GM21515 (cell line): ENCODE data around the gene TMEM82.

Experiments used
- ATAC-seq: cut with Tn5 transposase; IDR thresholded peaks from one replicate; pipeline ENCODE4 v1.9.1; 2021; ENCODE audit not compliant: unreplicated experiment

Gene TMEM82

GRCh38 chr1:15777909-15778707 is 35.8 kb downstream of the TMEM82 start:
- ATAC-seq, result no peak

- no peak for ATAC-seq
These were observed 43.4 kb downstream of the TMEM82 start for GRCh38 chr1:15785683-15786082.

- ATAC-seq, result no peak
These were observed 44.3 kb downstream of the TMEM82 start for GRCh38 chr1:15786581-15786980.

- ATAC-seq, result no peak
These were observed 46.5 kb downstream of the TMEM82 start for GRCh38 chr1:15788624-15789301.

GRCh38 chr1:15796086-15796462 is 53.8 kb downstream of the TMEM82 start:
- ATAC-seq, result no peak
